HCEC 1CT (cell line): ENCODE results near the gene KASH5.

Source experiments
- DNase-seq: peaks from one replicate; pipeline ENCODE4 v3.0.0-alpha.2; 2017

KASH5 gene

DNA sequence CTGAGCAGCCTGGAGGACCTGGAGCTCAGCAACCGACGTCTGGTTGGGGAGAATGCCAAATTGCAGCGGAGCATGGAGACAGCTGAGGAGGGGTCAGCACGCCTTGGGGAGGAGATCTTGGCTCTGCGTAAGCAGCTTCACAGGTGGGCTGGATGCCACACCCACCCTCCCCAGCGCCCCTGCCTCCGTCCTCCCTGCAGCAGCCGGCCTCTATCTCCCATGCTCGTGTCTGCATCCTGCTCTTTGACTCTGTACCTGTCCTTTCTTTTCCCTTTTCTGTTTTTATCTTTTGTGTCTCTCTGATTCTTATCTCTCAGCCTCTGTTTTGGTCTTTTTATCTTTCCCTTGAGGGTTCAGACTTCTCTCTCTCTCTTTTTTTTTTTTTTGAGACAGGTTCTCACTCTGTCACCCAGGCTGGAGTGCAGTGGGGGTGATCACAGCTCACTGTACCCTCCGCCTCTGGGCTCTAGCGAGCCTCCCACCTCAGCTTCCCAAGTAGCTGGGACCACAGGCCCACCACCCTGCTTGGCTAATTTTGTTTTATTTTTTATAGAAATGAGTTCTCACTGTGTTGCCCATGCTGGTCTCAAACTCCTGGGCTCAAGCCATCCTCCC lies 10.1 kb downstream of the KASH5 start:
- DNase-seq = no peak

- no peak for DNase-seq
Measured at GRCh38 chr19:49398931-49399330, 10.9 kb downstream of the KASH5 start.

GRCh38 chr19:49400029-49400428 lies 12.0 kb downstream of the KASH5 start:
- peak; percentile 20 for DNase-seq

DNA sequence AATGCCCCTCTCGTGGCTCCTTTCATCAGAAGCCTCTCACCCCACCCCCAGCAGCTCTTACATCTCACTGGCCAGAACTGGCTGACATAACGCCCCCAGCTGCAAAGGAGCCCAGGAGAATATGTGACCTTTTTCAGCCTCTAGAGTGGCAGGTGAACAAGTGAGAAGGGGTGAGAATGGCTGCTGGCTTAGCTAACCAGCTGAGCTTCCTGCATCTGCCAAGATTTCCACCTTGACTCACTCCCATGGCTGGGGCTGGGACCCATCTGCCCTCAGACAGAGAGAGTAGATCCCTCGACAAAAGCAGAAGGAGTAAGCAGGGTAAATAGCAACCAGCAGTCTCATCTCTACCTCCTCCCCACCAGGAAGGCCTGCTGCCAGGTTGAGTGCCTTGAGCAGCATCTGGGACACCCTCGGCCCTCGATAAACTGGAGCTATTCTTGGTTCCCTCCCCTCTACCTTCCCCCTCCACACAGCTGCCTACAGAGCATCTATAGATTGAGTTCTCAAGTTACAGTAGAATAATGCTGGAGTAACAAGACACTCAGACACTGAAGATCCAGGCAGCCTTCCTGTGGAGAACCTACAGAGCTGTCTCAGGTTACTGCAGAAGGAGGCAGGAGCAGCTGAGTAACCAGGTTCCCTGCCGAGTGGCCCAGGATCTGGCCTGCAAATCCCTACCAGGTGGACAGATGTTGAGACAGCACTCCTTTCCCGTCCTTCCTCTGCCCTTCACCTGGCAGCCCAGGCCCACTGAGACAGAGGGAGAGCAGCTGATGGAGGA lies 15.5 kb downstream of the KASH5 start:
- no peak for DNase-seq

- DNase-seq = no peak
Measured at GRCh38 chr19:49407079-49407478, 19.0 kb downstream of the KASH5 start.

- no peak for DNase-seq
Measured at GRCh38 chr19:49407482-49408015, 19.5 kb downstream of the KASH5 start.

GRCh38 chr19:49408816-49409440 lies 20.9 kb downstream of the KASH5 start:
- peak; percentile 16 for DNase-seq

GRCh38 chr19:49409441-49410029 lies 21.5 kb downstream of the KASH5 start:
- no peak for DNase-seq

DNA sequence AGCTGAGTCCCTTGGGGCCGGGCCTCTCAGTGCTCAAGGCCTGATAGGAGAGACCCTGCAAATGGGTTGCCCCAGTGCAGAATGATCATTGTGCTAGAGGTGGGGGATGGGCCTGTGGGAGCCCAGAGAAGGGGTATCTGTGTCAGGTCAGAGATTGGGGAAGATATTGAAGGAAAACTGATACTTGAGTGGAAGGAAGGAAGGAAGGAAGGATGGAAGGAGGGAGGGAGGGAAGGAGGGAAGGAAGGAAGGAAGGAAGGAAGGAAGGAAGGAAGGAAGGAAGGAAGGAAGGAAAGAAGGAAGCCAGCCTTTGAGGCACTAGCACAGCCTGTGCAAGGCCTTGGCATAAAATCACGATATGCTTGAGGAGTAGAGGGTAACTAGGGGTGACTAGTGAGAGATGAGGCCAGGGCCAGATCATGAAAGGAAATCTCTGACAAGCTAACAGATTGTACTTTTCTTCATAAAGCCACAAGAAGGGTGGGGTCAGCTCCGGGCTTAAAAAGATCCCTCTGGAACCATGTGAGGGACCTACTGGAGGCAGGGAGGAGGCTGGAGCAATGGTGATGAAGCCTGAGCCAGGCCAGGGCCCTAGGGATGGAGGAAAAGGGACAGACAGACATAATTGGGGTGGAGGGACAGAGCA lies 23.8 kb downstream of the KASH5 start:
- no peak for DNase-seq

GRCh38 chr19:49413348-49413747 lies 25.3 kb downstream of the KASH5 start:
- no peak for DNase-seq

DNA sequence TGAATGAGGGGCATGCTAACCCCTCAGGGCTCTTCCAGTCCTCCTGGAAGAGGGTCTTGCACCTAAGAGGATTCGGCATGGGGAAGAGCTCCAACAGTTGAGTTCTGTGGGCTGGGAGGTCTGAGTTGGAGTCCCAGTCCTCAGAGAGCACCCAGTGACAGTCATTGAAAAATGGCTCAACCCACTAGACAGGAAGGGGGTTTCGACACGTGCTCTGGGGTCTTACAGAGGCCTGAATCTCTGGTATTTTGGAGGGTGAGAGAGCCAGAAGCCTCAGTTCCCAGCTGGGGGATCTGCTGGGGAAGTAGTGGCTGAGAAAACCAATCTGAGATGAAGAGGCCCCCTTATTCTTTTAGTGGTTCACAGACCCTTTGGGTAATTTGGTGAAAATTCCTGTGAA lies 26.2 kb downstream of the KASH5 start:
- DNase-seq = no peak

DNA sequence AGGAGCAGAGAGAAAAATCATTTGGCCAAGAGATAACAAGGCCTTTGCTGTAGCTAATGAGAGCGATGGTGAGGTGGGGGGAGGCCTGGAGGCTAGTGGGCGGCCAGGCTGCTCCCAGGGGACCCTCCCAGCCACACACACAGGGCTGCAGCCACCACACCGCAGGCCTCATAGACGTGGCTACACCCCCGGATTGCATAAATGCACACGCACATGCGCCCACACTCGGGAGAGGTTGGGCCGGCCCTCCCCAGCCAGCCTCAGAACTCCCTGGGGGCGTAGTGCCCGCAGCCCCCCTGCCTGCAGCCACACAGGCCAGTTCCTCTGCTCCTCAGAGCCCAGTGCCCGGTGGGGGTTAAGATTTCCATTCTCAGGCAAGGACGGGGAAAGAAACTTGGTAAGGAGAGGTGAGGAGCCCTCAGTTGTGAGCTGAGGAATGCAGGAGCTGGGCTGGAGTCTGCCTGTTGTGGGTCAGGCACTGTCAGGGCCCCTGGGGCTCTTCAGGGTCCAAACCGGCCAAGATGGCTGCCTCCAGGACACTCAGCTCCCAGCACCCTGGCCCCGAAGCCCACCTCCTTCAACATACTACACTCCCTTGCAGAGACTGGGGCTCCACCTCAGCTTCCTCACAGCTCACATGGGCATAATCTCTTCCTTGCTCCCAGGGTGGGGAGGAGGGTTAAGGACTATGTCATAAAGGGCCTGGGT lies 27.2 kb downstream of the KASH5 start:
- DNase-seq = no peak

GRCh38 chr19:49415810-49416200 lies 27.8 kb downstream of the KASH5 start:
- no peak for DNase-seq

DNA sequence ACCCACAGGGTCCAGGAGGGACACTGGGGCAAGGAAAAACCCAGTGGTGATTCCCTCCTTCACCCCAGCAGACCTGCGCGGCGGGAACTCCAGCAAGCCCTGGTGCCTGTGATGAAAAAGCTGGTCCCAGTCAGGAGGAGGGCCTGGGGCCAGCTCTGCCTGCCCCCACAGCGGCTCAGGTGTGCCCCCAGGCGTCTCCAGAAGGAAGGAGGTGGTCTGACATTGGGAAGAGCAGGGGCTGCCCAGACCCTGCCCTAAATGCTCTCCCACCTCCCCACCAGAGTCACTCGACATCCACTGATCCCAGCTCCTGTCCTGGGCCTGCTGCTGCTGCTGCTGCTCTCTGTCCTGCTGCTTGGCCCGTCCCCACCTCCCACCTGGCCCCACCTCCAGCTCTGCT lies 29.0 kb downstream of the KASH5 start:
- no peak for DNase-seq

- no peak for DNase-seq
Measured at GRCh38 chr19:49418511-49418910, 30.5 kb downstream of the KASH5 start.

- DNase-seq = no peak
Measured at GRCh38 chr19:49419173-49419572, 31.1 kb downstream of the KASH5 start.

DNA sequence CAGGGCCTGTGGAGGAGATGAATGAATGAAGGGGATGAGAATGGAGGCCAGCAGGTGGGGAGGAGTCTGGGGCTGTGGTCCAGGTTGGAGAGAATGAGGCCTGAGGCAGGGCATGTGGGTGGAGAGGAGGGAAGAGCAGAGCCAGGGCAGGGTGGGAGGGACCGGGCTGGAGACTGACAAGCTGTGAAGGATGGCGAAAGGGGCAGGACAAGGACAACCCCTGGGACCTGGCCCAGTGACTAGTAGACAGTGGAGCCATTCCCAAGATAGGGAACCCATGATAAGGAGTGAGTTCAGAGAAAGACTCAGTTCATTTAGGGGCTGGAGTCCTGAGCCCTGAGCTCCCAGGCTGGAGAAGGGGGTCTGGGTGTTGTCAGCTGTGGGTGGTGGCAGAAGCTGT lies 32.2 kb downstream of the KASH5 start:
- no peak for DNase-seq

DNA sequence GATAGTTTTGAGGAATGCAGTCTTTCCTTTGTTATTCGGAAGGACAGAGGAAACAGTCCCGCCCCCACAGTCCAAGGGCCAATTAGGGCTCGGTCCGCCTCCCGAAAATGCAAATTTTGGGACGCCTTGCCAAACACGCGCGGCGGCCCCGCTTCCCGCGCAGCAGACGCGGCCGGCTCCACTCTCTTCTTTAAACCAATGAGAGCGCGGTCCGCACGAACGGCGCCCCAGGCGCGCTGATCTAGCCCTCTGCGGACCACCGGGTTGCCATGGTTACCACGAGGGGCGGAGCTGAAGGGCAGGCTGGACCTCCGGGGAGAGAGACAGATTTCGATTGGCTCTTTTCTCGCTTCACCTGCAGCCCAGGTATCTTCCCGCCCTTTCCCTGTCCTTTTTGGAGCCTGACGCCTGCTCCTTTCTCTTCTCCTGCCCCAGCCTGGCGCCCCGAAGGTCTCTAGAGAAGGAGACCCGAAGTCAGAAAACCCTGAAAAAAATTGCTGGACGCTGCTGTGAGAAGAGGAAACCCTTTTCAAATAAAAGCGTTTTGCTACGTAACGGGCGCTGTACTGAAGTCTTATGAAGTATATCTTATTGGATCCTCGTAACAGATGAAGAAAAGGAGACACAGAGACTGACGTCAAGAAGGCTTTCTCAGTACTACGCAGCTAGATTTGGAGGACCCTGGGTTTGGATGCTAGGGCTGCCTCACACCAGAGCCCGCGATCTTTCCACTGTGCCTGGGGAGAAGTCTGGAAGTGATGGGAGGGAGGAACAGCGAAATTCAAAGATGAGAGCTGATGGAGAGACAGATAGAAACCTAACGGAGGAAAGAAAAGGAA lies 33.2 kb downstream of the KASH5 start:
- no peak for DNase-seq

DNA sequence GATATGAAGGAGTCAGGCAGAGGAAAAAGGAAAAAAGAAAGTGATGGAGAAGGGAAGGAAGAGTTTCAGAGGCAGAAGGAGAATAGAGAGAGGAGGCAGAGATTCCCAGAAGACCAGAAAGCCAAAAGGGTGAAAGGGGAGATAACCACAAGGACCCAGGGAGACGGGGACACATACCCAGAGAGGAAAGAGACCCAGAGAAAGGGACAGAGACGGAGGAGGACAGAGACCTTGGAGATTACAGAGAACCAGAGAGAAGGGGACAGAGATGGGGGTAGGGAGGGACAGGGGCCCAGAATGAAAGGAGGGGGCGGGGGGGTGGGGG lies 33.8 kb downstream of the KASH5 start:
- DNase-seq = no peak

GRCh38 chr19:49422407-49423070 lies 34.5 kb downstream of the KASH5 start:
- no peak for DNase-seq
